OCI-LY3 (cell line): ENCODE measurements around the gene MUC21.

Experiments
- H2AFZ ChIP-seq: fragments of 200-600, 300-600 bp; shearing (Covaris generic); 2 replicates; pipeline ENCODE4 v1.6.0; 2014; ENCODE audit warnings: antibody characterized with exemption, low read depth, low read length
- H3K27ac ChIP-seq: fragments of 200-600, 300-600 bp; sonication (generic); 2 replicates; pipeline ENCODE4 v1.5.1; 2014; ENCODE audit warnings: mild to moderate bottlenecking, low read length, moderate library complexity, mixed read lengths
- H3K27me3 ChIP-seq: fragments of 200-600, 300-600 bp; sonication (generic); 2 replicates; pipeline ENCODE4 v1.6.1; 2014; ENCODE audit warnings: low read depth, low read length, mixed read lengths
- H3K36me3 ChIP-seq: fragments of 200-600, 300-600 bp; sonication (generic); replicated peaks from 2 replicates; pipeline ENCODE3; 2014; ENCODE audit warnings: low read depth, low read length, mixed read lengths
- H3K4me1 ChIP-seq: fragments of 300-600, 200-600 bp; sonication (generic); 2 replicates; pipeline ENCODE4 v1.6.1; 2014; ENCODE audit warnings: low read length, mixed read lengths
- H3K4me2 ChIP-seq: fragments of 200-600, 300-600 bp; sonication (generic); 2 replicates; pipeline ENCODE4 v1.6.1; 2014; ENCODE audit warnings: low read length, mixed read lengths
- H3K4me3 ChIP-seq: fragments of 300-600, 200-600 bp; sonication (generic); 2 replicates; pipeline ENCODE4 v1.5.1; 2014; ENCODE audit warnings: antibody characterized with exemption, mild to moderate bottlenecking, low read length, moderate library complexity
- H3K79me2 ChIP-seq: fragments of 300-600, 200-600 bp; shearing (Covaris generic); 2 replicates; pipeline ENCODE4 v1.6.1; 2014; ENCODE audit warnings: mild to moderate bottlenecking, low read length, mixed read lengths
- H3K9ac ChIP-seq: fragments of 300-600, 200-600 bp; shearing (Covaris generic); 2 replicates; pipeline ENCODE4 v1.6.0; 2014; ENCODE audit warnings: mild to moderate bottlenecking, low read length, moderate library complexity
- H3K9me3 ChIP-seq: fragments of 200-600, 300-600 bp; shearing (Covaris generic); 2 replicates; pipeline ENCODE4 v1.6.1; 2014; ENCODE audit warnings: low read length, mixed read lengths; ENCODE audit not compliant: insufficient read depth
- H4K20me1 ChIP-seq: fragments of 200-600, 300-600 bp; sonication (generic); 2 replicates; pipeline ENCODE4 v1.6.1; 2016; ENCODE audit warnings: low read length, mixed read lengths; ENCODE audit not compliant: insufficient read depth
- CTCF ChIP-seq: fragments of 200-600, 300-600 bp; sonication (generic); IDR thresholded peaks from 2 replicates; pipeline ENCODE4 v1.5.1; 2014; ENCODE audit warnings: antibody characterized with exemption, low read length, low read depth
- EZH2phosphoT487 ChIP-seq: fragments of 200-600 bp; shearing (Covaris generic); IDR thresholded peaks from 2 replicates; pipeline ENCODE4 v1.6.1; 2018; ENCODE audit warnings: antibody characterized with exemption, mixed run types, low read depth

MUC21 gene

GRCh38 chr6:30983439-30983838, at the start of gene MUC21:
TSS of gene MUC21 (plus strand) at chr6:30983718. CDS start at chr6:30983959, 241 bp downstream.
- Histone ChIP-seq H2AFZ (no peak within 1 kb of the TSS), H3K27me3 (peaks cover 18% of the 10 kb centered on the region), H3K27ac (no peak within 1 kb of the TSS)

GRCh38 chr6:30935018-30935417, 48.5 kb upstream of the MUC21 start:
- H4K20me1 ChIP-seq, result no peaks in the 10 kb centered on the region
- H3K79me2 ChIP-seq, result no peaks in the 10 kb centered on the region
- no peak for TF ChIP-seq EZH2phosphoT487
- TF ChIP-seq CTCF, result no peak
- H3K4me2 ChIP-seq, result no peak overlapping the region
- no peaks in the 10 kb centered on the region for H3K36me3 ChIP-seq
- no peaks in the 10 kb centered on the region for H3K27me3 ChIP-seq
- H3K27ac ChIP-seq, result no peak overlapping the region
- H3K4me3 ChIP-seq, result no peak overlapping the region
- no peak overlapping the region for H2AFZ ChIP-seq
- no peaks in the 10 kb centered on the region for H3K9me3 ChIP-seq
- no peaks in the 10 kb centered on the region; the same call in 1 of the 2 replicates for H3K4me1 ChIP-seq
- H3K9ac ChIP-seq, result no peak overlapping the region

More at GRCh38 chr6:30983439-30983838, at the start of gene MUC21:
- no peak within 1 kb of the TSS for H3K4me3 ChIP-seq
- H3K9ac ChIP-seq, result no peak within 1 kb of the TSS
- H3K9me3 ChIP-seq, result no peaks in the 10 kb centered on the region
- H3K79me2 ChIP-seq, result no peaks in the 10 kb centered on the region
- TF ChIP-seq CTCF (no peak), EZH2phosphoT487 (no peak)
- H3K36me3 ChIP-seq, result no peaks in the 10 kb centered on the region
- no peaks in the 10 kb centered on the region for H4K20me1 ChIP-seq
- no peaks in the 10 kb centered on the region for H3K4me1 ChIP-seq
- no peak within 1 kb of the TSS for H3K4me2 ChIP-seq

- no peaks in the 10 kb centered on the region for H4K20me1 ChIP-seq
- H3K9me3 ChIP-seq, result no peaks in the 10 kb centered on the region
- H2AFZ ChIP-seq, result no peak overlapping the region
- H3K4me2 ChIP-seq, result no peak overlapping the region
- no peak for TF ChIP-seq EZH2phosphoT487
- no peak for TF ChIP-seq CTCF
- no peaks in the 10 kb centered on the region for H3K36me3 ChIP-seq
- no peaks in the 10 kb centered on the region for H3K27me3 ChIP-seq
- H3K9ac ChIP-seq, result no peak overlapping the region
- no peak overlapping the region for H3K4me3 ChIP-seq
- H3K79me2 ChIP-seq, result no peaks in the 10 kb centered on the region
- peaks cover 15% of the 10 kb centered on the region for H3K4me1 ChIP-seq
- H3K27ac ChIP-seq, result no peak overlapping the region
These were observed 46.3 kb upstream of the MUC21 start for GRCh38 chr6:30937265-30937664.

- H3K9me3 ChIP-seq, result no peaks in the 10 kb centered on the region
- 0 out of 2 replicates have a peak, but pooled peaks cover 4% of the 10 kb centered on the region for H3K27me3 ChIP-seq
- no peak overlapping the region for H2AFZ ChIP-seq
- no peaks in the 10 kb centered on the region for H3K36me3 ChIP-seq
- peaks cover 15% of the 10 kb centered on the region for H3K4me1 ChIP-seq
- H4K20me1 ChIP-seq, result no peaks in the 10 kb centered on the region
- H3K4me3 ChIP-seq, result no peak overlapping the region
- no peaks in the 10 kb centered on the region for H3K79me2 ChIP-seq
- TF ChIP-seq EZH2phosphoT487, result no peak
- no peak for TF ChIP-seq CTCF
- H3K4me2 ChIP-seq, result no peak overlapping the region
- no peak overlapping the region for H3K9ac ChIP-seq
- H3K27ac ChIP-seq, result no peak overlapping the region
These were observed 44.8 kb upstream of the MUC21 start for GRCh38 chr6:30938730-30939129.
